Keratinocyte (primary cell): Measurements from ENCODE around the gene SNCAIP. TPM values are rescaled to one million over a fixed set of nuclear protein-coding genes. Genes with fewer than 3 reads are reported as not detected.

Source experiments
- DNase-seq: peaks from one replicate; pipeline ENCODE4 v3.0.0-alpha.2; 2011; ENCODE audit warnings: low read depth, missing footprints, low spot score
- FAIRE-seq: peaks from 2 replicates; lab custom pipeline; 2011; peaks lifted over from hg19 to GRCh38; lab: Jason Lieb, UNC
- H2AFZ ChIP-seq: 2 replicates; pipeline ENCODE4 v1.6.0; 2012; ENCODE audit warnings: low read length, control low read depth, inconsistent platforms; ENCODE audit not compliant: control insufficient read depth
- H3K27ac ChIP-seq: 2 replicates; pipeline ENCODE4 v1.5.1; 2011; ENCODE audit warnings: low read length; ENCODE audit not compliant: control insufficient read depth, insufficient read depth
- H3K27me3 ChIP-seq: 3 replicates; pipeline ENCODE4 v1.6.0; 2011; ENCODE audit warnings: low read length; ENCODE audit not compliant: control insufficient read depth, insufficient read depth; ENCODE audit errors: extremely low read depth
- H3K36me3 ChIP-seq, 2 experiments: 2 replicates in 1 of 2; 3 replicates in 1 of 2; pipeline ENCODE4 v1.5.1; 2011; ENCODE audit warnings: low read length in 2 of 2, mild to moderate bottlenecking in 1 of 2; ENCODE audit not compliant: control insufficient read depth in 2 of 2, insufficient read depth in 2 of 2; ENCODE audit errors: extremely low read depth in 1 of 2
- H3K4me1 ChIP-seq: 3 replicates; pipeline ENCODE4 v1.5.1; 2011; ENCODE audit warnings: low read length; ENCODE audit not compliant: control insufficient read depth, insufficient read depth; ENCODE audit errors: extremely low read depth
- H3K4me2 ChIP-seq: 3 replicates; pipeline ENCODE4 v1.6.0; 2011; ENCODE audit warnings: low read depth, low read length; ENCODE audit not compliant: control insufficient read depth, insufficient read depth; ENCODE audit errors: extremely low read depth
- H3K4me3 ChIP-seq, 3 experiments: fragments of 200-600 bp in 1 of 3; sonication (generic) in 1 of 3; 2 replicates in 2 of 3; 3 replicates in 1 of 3; pipeline ENCODE4 v1.5.1; 2011 to 2016; ENCODE audit warnings: low read length in 3 of 3, mild to moderate bottlenecking in 3 of 3, control low read depth in 2 of 3, inconsistent platforms in 1 of 3, low read depth in 1 of 3, mixed read lengths in 1 of 3, mixed run types in 1 of 3, moderate library complexity in 1 of 3; ENCODE audit not compliant: control insufficient read depth in 2 of 3, insufficient read depth in 2 of 3; ENCODE audit errors: extremely low read depth in 1 of 3
- H3K79me2 ChIP-seq: 2 replicates; pipeline ENCODE4 v1.6.0; 2012; ENCODE audit warnings: low read length; ENCODE audit not compliant: control insufficient read depth, insufficient read depth
- H3K9ac ChIP-seq: 3 replicates; pipeline ENCODE4 v1.6.0; 2011; ENCODE audit warnings: low read length; ENCODE audit not compliant: control insufficient read depth, insufficient read depth; ENCODE audit errors: extremely low read depth
- H3K9me1 ChIP-seq: 3 replicates; pipeline ENCODE4 v1.6.0; 2011; ENCODE audit warnings: low read length; ENCODE audit not compliant: control insufficient read depth, insufficient read depth; ENCODE audit errors: extremely low read depth
- H3K9me3 ChIP-seq: 2 replicates; pipeline ENCODE4 v1.5.1; 2012; ENCODE audit warnings: low read depth, low read length; ENCODE audit not compliant: control insufficient read depth
- H4K20me1 ChIP-seq: 3 replicates; pipeline ENCODE4 v1.6.0; 2011; ENCODE audit warnings: low read length; ENCODE audit not compliant: control insufficient read depth, insufficient read depth; ENCODE audit errors: extremely low read depth
- CTCF ChIP-seq, 3 experiments: IDR thresholded peaks in 1 of 3; conservative IDR thresholded peaks in 1 of 3; optimal IDR thresholded peaks in 1 of 3; 2 replicates in 2 of 3; 3 replicates in 1 of 3; pipeline versions ENCODE3 to v1.5.1; 2011; ENCODE audit warnings: low read length in 3 of 3, mild to moderate bottlenecking in 3 of 3, moderate library complexity in 2 of 3, control low read depth in 1 of 3, inconsistent platforms in 1 of 3; ENCODE audit not compliant: insufficient read depth in 2 of 3; ENCODE audit errors: extremely low read depth in 1 of 3
- EZH2 ChIP-seq: IDR thresholded peaks from one replicate; pipeline ENCODE4 v1.6.1; 2012; ENCODE audit warnings: inconsistent platforms, mild to moderate bottlenecking, low read length, moderate library complexity
- dilution Hi-C: fragments of 300-500 bp; cut with MboI; formaldehyde crosslinking; loops from one replicate; pipeline ENCODE4 v1.7.0; 2020; ENCODE audit warnings: low sequenced_read_pairs; ENCODE audit not compliant: extremely low pct_ligation_motif_present
- polyA plus RNA-seq, 5 experiments: library from polyadenylated mRNA; depleted of rRNA in 3 of 5; stranded (reverse) in 3 of 5; stranded (forward) in 1 of 5; unstranded in 1 of 5; fragments of >200 nt; gene quantifications; 1 replicate in 1 of 5; 2 replicates in 3 of 5; 3 replicates in 1 of 5; pipeline versions ENCODE4 v1.2.1 to v1.2.3, GENCODE V29; 2011 to 2012; ENCODE audit warnings: missing spikeins in 2 of 5, low read depth in 1 of 5, low replicate concordance in 1 of 5

The SNCAIP gene
- polyA plus RNA-seq, 1 donor (not counting 4 experiments of a cell fraction or from before 2014, with no cell fraction given) = not detected

GRCh38 chr5:122404653-122405362 is 92.8 kb downstream of the SNCAIP start:
- H3K4me3 ChIP-seq = no peak overlapping the region
- TF ChIP-seq CTCF (optimal IDR thresholded peaks at IDR 0.05 in 1 of 3, IDR thresholded peaks at IDR 0.05 in 1 of 3, conservative IDR thresholded peaks at IDR 0.05 in 1 of 3; ENCODE audit: extremely low read depth in 1 of 3, insufficient read depth in 2 of 3, low read length in 3 of 3) = no peak
- H3K9me3 ChIP-seq = no peaks in the 10 kb centered on the region
- DNase-seq (no peak), FAIRE-seq (no peak)
- H2AFZ ChIP-seq = no peak overlapping the region
- H3K36me3 ChIP-seq = no peaks in the 10 kb centered on the region
- H3K9me1 ChIP-seq = no peaks in the 10 kb centered on the region
- H4K20me1 ChIP-seq = no peaks in the 10 kb centered on the region
- H3K4me1 ChIP-seq = peaks cover 6% of the 10 kb centered on the region
- no peaks in the 10 kb centered on the region for H3K27me3 ChIP-seq
- dilution Hi-C loops = no loop called here
- H3K79me2 ChIP-seq = no peaks in the 10 kb centered on the region
- no peak overlapping the region for H3K9ac ChIP-seq
- no peak overlapping the region for H3K4me2 ChIP-seq
- no peak overlapping the region for H3K27ac ChIP-seq

DNA sequence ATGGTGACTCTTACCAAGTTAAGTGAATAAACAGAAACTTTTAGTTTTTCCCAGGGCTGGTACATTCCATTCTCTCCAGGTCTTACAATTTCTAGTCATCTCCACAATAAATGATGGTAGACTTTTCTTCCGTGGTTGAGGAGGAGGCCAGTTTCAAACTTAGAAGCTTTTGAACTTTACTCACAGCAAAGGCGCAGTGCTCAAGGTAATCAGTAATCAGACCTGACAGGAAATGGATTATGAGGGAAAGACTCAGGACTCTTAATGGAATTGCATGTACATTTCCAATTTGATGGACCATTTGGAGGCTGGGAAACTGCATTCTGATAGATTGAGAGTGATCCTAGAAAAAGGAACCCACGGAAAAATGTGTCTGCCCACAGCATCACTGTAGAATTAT is 93.7 kb downstream of the SNCAIP start:
- no peaks in the 10 kb centered on the region for H4K20me1 ChIP-seq
- H3K27me3 ChIP-seq = no peaks in the 10 kb centered on the region
- H3K36me3 ChIP-seq = no peaks in the 10 kb centered on the region
- dilution Hi-C loops = no loop called here
- no peaks in the 10 kb centered on the region for H3K9me1 ChIP-seq
- H3K4me2 ChIP-seq = no peak overlapping the region
- no peak overlapping the region for H3K9ac ChIP-seq
- FAIRE-seq = no peak
- H3K9me3 ChIP-seq = no peaks in the 10 kb centered on the region
- H2AFZ ChIP-seq = no peak overlapping the region
- TF ChIP-seq CTCF (optimal IDR thresholded peaks at IDR 0.05 in 1 of 3, IDR thresholded peaks at IDR 0.05 in 1 of 3, conservative IDR thresholded peaks at IDR 0.05 in 1 of 3; ENCODE audit: extremely low read depth in 1 of 3, insufficient read depth in 2 of 3, low read length in 3 of 3) = no peak
- no peak for TF ChIP-seq EZH2
- H3K27ac ChIP-seq = no peak overlapping the region
- no peak for DNase-seq
- H3K79me2 ChIP-seq = no peaks in the 10 kb centered on the region
- H3K4me1 ChIP-seq = peaks cover 6% of the 10 kb centered on the region
- no peak overlapping the region for H3K4me3 ChIP-seq
